ENCODE data around the gene CYP4F3. TPM values are rescaled to one million over a fixed set of nuclear protein-coding genes. Genes with fewer than 3 reads are reported as not detected.

CYP4F3 gene
- total and polyA plus RNA-seq, 4 donors, result 0.71 to 0.90 TPM; not detected in 2

DNA sequence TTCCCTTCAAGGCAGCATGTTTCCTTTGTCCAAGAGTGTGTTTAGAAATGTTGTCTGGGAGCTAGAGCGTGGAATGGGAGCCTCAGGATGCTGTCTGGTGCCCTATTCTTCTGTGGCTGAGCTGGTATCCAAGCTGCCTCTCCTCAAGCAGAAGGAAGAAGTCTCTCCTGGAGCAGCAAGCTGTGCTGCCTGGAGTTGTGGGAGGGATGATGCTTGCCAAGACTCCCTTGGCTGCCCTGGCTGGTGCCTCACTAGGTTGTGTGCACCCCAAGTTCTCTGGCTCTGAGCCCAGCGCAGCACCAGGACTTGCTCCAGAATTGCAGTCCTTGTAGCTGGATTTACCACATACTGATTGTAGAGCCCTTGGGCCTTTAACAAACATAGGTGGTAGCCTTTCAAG is 4.7 kb upstream of the CYP4F3 start:
- ATAC-seq (ENCODE audit: low FRiP score), result no peak
- H3K4me1 ChIP-seq (ENCODE audit: control insufficient read depth in 1 of 2, insufficient read depth in 2 of 2, low read length in 2 of 2), result no peaks in the 10 kb centered on the region
- no peak overlapping the region for H3K4me3 ChIP-seq (ENCODE audit: low read length in 2 of 2)
- no peak overlapping the region for H3K27ac ChIP-seq (ENCODE audit: low read depth in 1 of 2, low read length in 2 of 2)
- H3K9me3 ChIP-seq (ENCODE audit: control insufficient read depth, low read length), result peaks cover 2% of the 10 kb centered on the region
- H3K27me3 ChIP-seq (ENCODE audit: control insufficient read depth in 1 of 2, insufficient read depth in 2 of 2, low read length in 1 of 2), result no peaks in the 10 kb centered on the region
- H3K36me3 ChIP-seq (ENCODE audit: control insufficient read depth in 1 of 2, insufficient read depth in 2 of 2, low read length in 1 of 2), result no peaks in the 10 kb centered on the region
- DNase-seq, result no peak
- 72 to 82% methylated on average over 2 of the region's 2 CpGs for WGBS, 2 donors
- intact Hi-C loops (cut with DNase I), result loop anchor here in 1 of 2 donors (10.0 kb wide), 1 partner anchor 229 kb away; no protein-coding TSS in a partner anchor

DNA sequence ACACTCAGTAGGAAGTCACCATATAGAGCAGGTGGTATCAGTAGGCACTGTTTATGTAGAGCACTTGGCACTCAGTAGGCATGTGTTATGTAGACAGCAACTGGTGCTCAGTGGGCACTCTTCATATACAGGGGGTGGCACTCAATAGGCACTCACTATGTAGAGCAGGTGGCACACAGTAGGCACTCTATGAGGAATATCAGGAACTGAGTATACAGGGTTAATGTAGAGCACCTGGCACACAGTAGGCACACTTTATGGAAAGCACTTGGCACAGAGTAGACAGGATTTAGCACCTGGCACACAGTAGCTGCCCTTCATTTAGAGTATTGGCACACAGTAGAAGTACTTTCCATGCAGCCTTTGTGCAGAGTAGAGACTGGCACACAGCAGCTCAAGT is 1.1 kb upstream of the CYP4F3 start:
- intact Hi-C loops (cut with DNase I), result loop anchor here in 1 of 2 donors (10.0 kb wide), 1 partner anchor 225 kb away; no protein-coding TSS in a partner anchor
- Histone ChIP-seq H3K4me1 (ENCODE audit: control insufficient read depth in 1 of 2, insufficient read depth in 2 of 2, low read length in 2 of 2) (no peaks in the 10 kb centered on the region), H3K4me3 (ENCODE audit: low read length in 2 of 2) (no peak overlapping the region), H3K36me3 (ENCODE audit: control insufficient read depth in 1 of 2, insufficient read depth in 2 of 2, low read length in 1 of 2) (no peaks in the 10 kb centered on the region), H3K27ac (ENCODE audit: low read depth in 1 of 2, low read length in 2 of 2) (no peak overlapping the region), H3K27me3 (ENCODE audit: control insufficient read depth in 1 of 2, insufficient read depth in 2 of 2, low read length in 1 of 2) (no peaks in the 10 kb centered on the region), H3K9me3 (ENCODE audit: control insufficient read depth, low read length) (peaks cover 3% of the 10 kb centered on the region)
- ATAC-seq (ENCODE audit: low FRiP score) (no peak), DNase-seq (no peak)

GRCh38 chr19:15640904-15641597 is 354 bp downstream of the CYP4F3 start:
- Histone ChIP-seq H3K4me1 (ENCODE audit: control insufficient read depth in 1 of 2, insufficient read depth in 2 of 2, low read length in 2 of 2) (no peaks in the 10 kb centered on the region), H3K27ac (ENCODE audit: low read depth in 1 of 2, low read length in 2 of 2) (no peak overlapping the region), H3K36me3 (ENCODE audit: control insufficient read depth in 1 of 2, insufficient read depth in 2 of 2, low read length in 1 of 2) (no peaks in the 10 kb centered on the region), H3K9me3 (ENCODE audit: control insufficient read depth, low read length) (peaks cover 4% of the 10 kb centered on the region), H3K4me3 (ENCODE audit: low read length in 2 of 2) (no peak overlapping the region), H3K27me3 (ENCODE audit: control insufficient read depth in 1 of 2, insufficient read depth in 2 of 2, low read length in 1 of 2) (peaks cover 0 to 2% of the 10 kb centered on the region in 2 donors)
- 69 to 76% methylated on average over 12 of the region's 12 CpGs for WGBS, 2 donors
- DNase-seq, result no peak
- intact Hi-C loops (cut with DNase I), result no loop called here
- ATAC-seq (ENCODE audit: low FRiP score), result peak; percentile 53

DNA sequence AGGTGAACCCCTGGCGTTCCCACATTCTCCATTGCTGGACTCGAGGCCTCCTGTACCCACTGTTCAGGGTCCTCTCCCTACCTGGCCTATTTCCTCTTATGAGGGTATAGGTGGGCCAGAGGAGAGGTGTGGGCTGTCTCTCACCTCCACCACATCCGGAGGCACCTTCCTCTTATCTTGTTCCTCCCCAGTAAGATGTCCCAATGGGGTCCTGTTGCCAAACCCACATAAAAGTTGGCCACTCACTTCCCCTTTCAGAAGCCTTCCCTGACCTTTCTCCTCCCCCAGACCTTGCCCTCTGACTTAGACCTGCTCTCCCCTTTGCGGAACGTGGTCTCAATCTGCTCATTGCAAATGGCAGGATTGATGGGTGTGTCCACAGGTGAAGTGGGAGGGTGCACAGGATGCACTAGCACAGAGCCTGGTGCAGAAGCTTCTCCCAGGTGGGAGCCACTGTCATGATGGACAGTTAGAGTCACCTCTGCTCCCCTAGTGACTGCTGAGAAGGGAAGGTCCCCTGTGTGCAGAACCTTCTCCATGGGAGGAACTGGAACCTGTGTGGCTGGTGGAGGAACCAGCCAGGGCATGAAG is 1.3 kb downstream of the CYP4F3 start:
- Histone ChIP-seq H3K9me3 (ENCODE audit: control insufficient read depth, low read length) (peaks cover 3% of the 10 kb centered on the region), H3K4me1 (ENCODE audit: control insufficient read depth in 1 of 2, insufficient read depth in 2 of 2, low read length in 2 of 2) (no peaks in the 10 kb centered on the region), H3K36me3 (ENCODE audit: control insufficient read depth in 1 of 2, insufficient read depth in 2 of 2, low read length in 1 of 2) (no peaks in the 10 kb centered on the region), H3K4me3 (ENCODE audit: low read length in 2 of 2) (no peak overlapping the region), H3K27ac (ENCODE audit: low read depth in 1 of 2, low read length in 2 of 2) (no peak overlapping the region), H3K27me3 (ENCODE audit: control insufficient read depth in 1 of 2, insufficient read depth in 2 of 2, low read length in 1 of 2) (peaks cover 0 to 2% of the 10 kb centered on the region in 2 donors)
- DNase-seq, result no peak
- 76 to 77% methylated on average over 5 of the region's 5 CpGs for WGBS, 2 donors
- intact Hi-C loops (cut with DNase I), result no loop called here
- peak; percentile 62 for ATAC-seq (ENCODE audit: low FRiP score)

DNA sequence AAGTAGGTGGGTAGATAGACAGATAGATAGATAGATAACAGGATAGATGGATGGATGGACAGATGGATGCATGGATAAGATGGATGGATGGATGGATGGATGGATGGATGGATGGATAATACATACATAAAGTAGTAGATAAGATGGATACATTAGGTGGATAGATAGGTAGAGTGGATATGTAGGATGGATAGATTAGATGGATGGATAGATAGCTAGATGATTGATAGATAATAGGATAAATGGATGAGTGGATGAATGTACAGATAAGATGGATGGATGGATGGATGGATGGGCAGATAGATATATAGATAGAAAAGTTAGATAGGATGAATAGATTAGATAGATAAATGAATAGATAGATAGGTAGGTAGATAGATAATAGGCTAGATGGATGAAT is 2.1 kb downstream of the CYP4F3 start:
- DNase-seq (no peak), ATAC-seq (ENCODE audit: low FRiP score) (no peak)
- Histone ChIP-seq H3K4me1 (ENCODE audit: control insufficient read depth in 1 of 2, insufficient read depth in 2 of 2, low read length in 2 of 2) (no peaks in the 10 kb centered on the region), H3K9me3 (ENCODE audit: control insufficient read depth, low read length) (peaks cover 3% of the 10 kb centered on the region), H3K4me3 (ENCODE audit: low read length in 2 of 2) (no peak overlapping the region), H3K27ac (ENCODE audit: low read depth in 1 of 2, low read length in 2 of 2) (no peak overlapping the region), H3K36me3 (ENCODE audit: control insufficient read depth in 1 of 2, insufficient read depth in 2 of 2, low read length in 1 of 2) (no peaks in the 10 kb centered on the region), H3K27me3 (ENCODE audit: control insufficient read depth in 1 of 2, insufficient read depth in 2 of 2, low read length in 1 of 2) (peaks cover 0 to 2% of the 10 kb centered on the region in 2 donors)
- intact Hi-C loops (cut with DNase I), result no loop called here

DNA sequence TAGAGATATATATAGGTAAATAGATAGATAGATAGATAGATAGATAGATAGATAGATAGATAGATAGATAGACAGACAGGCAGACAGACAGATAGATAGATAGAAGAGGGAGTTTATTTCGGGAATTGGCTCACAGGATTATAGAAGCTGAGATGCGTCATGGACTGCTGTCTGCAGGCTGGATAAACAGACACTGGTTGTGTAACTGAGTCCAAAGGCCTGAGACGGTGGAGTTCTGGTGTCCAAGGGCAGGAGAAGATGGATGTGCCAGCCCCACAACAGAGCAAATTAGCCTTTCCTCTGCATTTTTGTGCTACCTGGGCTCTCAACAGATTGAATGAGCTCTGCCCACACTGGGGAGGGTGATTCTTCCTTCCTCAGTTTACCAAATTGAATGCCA is 2.7 kb downstream of the CYP4F3 start:
- 72 to 78% methylated on average over 3 of the region's 3 CpGs for WGBS, 2 donors
- Histone ChIP-seq H3K4me1 (ENCODE audit: control insufficient read depth in 1 of 2, insufficient read depth in 2 of 2, low read length in 2 of 2) (no peaks in the 10 kb centered on the region), H3K9me3 (ENCODE audit: control insufficient read depth, low read length) (peaks cover 3% of the 10 kb centered on the region), H3K36me3 (ENCODE audit: control insufficient read depth in 1 of 2, insufficient read depth in 2 of 2, low read length in 1 of 2) (no peaks in the 10 kb centered on the region), H3K4me3 (ENCODE audit: low read length in 2 of 2) (no peak overlapping the region), H3K27me3 (ENCODE audit: control insufficient read depth in 1 of 2, insufficient read depth in 2 of 2, low read length in 1 of 2) (peaks cover 0 to 2% of the 10 kb centered on the region in 2 donors), H3K27ac (ENCODE audit: low read depth in 1 of 2, low read length in 2 of 2) (no peak overlapping the region)
- ATAC-seq (ENCODE audit: low FRiP score) (no peak), DNase-seq (no peak)
- intact Hi-C loops (cut with DNase I), result no loop called here

DNA sequence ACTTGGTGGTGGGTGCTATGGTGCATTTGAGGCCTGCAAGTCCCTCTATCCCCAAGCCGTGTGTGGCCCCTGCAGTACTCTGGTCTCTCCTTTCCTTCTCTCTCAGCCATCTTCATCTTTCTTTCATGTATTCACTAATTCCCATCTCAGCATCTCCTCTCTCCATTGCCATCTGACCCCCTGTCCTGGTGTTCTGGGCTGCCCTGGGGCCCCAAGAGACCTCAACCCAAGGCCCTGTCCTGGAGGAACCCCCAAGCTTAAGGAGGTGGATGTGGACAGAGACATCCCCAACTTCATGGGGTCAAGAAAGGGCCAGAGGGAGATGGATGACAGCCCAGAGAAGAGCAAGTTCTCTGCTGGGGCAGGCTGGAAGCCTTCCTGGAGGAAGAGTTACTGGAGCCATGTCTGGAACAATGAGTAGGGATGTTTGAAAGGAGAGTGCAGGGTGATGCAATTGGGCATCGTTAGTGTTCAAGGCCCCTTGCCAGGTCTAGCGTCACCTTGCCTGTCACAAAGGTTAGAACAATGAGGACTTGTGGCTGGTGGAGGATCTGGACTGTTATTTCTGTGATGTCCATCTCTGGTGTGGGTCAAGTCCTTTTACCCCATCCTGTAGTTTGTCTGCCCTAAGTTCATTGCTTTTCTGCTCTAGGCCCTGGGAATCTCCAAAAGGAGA is 3.5 kb downstream of the CYP4F3 start:
- Histone ChIP-seq H3K36me3 (ENCODE audit: control insufficient read depth in 1 of 2, insufficient read depth in 2 of 2, low read length in 1 of 2) (no peaks in the 10 kb centered on the region), H3K27me3 (ENCODE audit: control insufficient read depth in 1 of 2, insufficient read depth in 2 of 2, low read length in 1 of 2) (peaks cover 0 to 2% of the 10 kb centered on the region in 2 donors), H3K27ac (ENCODE audit: low read depth in 1 of 2, low read length in 2 of 2) (no peak overlapping the region), H3K4me3 (ENCODE audit: low read length in 2 of 2) (no peak overlapping the region), H3K4me1 (ENCODE audit: control insufficient read depth in 1 of 2, insufficient read depth in 2 of 2, low read length in 2 of 2) (no peaks in the 10 kb centered on the region), H3K9me3 (ENCODE audit: control insufficient read depth, low read length) (peaks cover 3% of the 10 kb centered on the region)
- intact Hi-C loops (cut with DNase I), result no loop called here
- DNase-seq, result no peak
- WGBS, 2 donors, result 76 to 82% methylated on average over 3 of the region's 3 CpGs
- ATAC-seq (ENCODE audit: low FRiP score), result no peak

DNA sequence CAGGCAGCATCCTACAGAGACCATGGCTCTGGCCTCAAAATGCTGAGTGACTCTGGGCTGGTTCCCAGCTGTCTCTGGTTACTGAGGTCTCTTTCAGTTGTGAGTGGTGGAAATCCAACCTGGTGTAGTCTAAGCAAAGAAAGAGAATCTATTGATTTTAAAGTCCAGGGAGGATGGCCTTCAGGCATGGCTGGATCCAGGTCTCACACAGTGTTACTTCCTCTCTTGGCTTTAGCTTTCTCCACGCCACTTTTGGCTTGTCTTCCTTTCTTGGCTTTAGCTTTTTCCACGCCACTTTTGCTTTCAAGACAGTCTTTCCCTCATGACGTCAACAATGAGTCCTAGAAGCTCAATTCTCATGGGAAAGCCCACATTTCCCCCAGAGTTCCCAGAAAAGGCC is 4.1 kb downstream of the CYP4F3 start:
- Histone ChIP-seq H3K4me1 (ENCODE audit: control insufficient read depth in 1 of 2, insufficient read depth in 2 of 2, low read length in 2 of 2) (no peaks in the 10 kb centered on the region), H3K27ac (ENCODE audit: low read depth in 1 of 2, low read length in 2 of 2) (no peak overlapping the region), H3K4me3 (ENCODE audit: low read length in 2 of 2) (no peak overlapping the region), H3K27me3 (ENCODE audit: control insufficient read depth in 1 of 2, insufficient read depth in 2 of 2, low read length in 1 of 2) (peaks cover 0 to 2% of the 10 kb centered on the region in 2 donors), H3K36me3 (ENCODE audit: control insufficient read depth in 1 of 2, insufficient read depth in 2 of 2, low read length in 1 of 2) (no peaks in the 10 kb centered on the region), H3K9me3 (ENCODE audit: control insufficient read depth, low read length) (peaks cover 3% of the 10 kb centered on the region)
- intact Hi-C loops (cut with DNase I), result no loop called here
- 57 to 61% methylated on average over 3 of the region's 3 CpGs for WGBS, 2 donors
- DNase-seq, result no peak
- no peak for ATAC-seq (ENCODE audit: low FRiP score)

- no peak overlapping the region for H3K4me3 ChIP-seq (ENCODE audit: low read length in 2 of 2)
- intact Hi-C loops (cut with DNase I), result no loop called here
- DNase-seq (no peak), ATAC-seq (ENCODE audit: low FRiP score) (no peak)
- peaks cover 0 to 2% of the 10 kb centered on the region in 2 donors for H3K27me3 ChIP-seq (ENCODE audit: control insufficient read depth in 1 of 2, insufficient read depth in 2 of 2, low read length in 1 of 2)
- no peak overlapping the region for H3K27ac ChIP-seq (ENCODE audit: low read depth in 1 of 2, low read length in 2 of 2)
- peaks cover 5% of the 10 kb centered on the region for H3K9me3 ChIP-seq (ENCODE audit: control insufficient read depth, low read length)
- no peaks in the 10 kb centered on the region for H3K4me1 ChIP-seq (ENCODE audit: control insufficient read depth in 1 of 2, insufficient read depth in 2 of 2, low read length in 2 of 2)
- WGBS, 2 donors, result 55 to 72% methylated on average over 2 of the region's 2 CpGs
- H3K36me3 ChIP-seq (ENCODE audit: control insufficient read depth in 1 of 2, insufficient read depth in 2 of 2, low read length in 1 of 2), result no peaks in the 10 kb centered on the region
Observed at GRCh38 chr19:15649526-15649925, 8.8 kb downstream of the CYP4F3 start.

Data from aorta (tissue), 5 donors.